Stimulated activated CD8-positive, alpha-beta memory T cell treated with anti-CD3 and anti-CD28 coated beads, Interleukin-15, amount 100 ng/mL, for 4 hours (primary cell): ENCODE measurements around the gene PYCR2.

ENCODE experiments used
- DNase-seq, 2 donors: peaks; one replicate each; pipeline ENCODE4 v3.0.0-alpha.2; 2020; ENCODE audit warnings: low read depth in 2 of 2

The PYCR2 gene

DNA sequence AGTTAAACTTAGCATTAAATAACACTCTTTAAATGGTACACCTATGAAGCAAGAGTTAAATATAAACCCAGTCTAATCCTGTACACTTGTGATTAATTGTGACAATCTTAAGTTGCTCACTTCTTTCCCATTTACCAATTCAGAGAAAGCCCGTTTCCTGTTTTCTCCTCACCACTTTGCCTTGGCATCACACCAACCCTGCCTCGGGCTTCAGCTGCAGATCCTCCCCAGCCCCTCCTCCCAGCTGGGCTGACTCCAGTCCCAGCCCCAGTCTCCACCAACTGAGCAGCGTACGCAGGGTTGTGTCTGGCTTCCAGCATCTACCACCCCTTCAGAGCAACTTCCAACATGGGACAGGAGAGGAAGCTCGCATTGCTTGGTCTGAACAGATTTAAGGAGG, 4.1 kb downstream of the PYCR2 start:
- DNase-seq, result no peak

DNA sequence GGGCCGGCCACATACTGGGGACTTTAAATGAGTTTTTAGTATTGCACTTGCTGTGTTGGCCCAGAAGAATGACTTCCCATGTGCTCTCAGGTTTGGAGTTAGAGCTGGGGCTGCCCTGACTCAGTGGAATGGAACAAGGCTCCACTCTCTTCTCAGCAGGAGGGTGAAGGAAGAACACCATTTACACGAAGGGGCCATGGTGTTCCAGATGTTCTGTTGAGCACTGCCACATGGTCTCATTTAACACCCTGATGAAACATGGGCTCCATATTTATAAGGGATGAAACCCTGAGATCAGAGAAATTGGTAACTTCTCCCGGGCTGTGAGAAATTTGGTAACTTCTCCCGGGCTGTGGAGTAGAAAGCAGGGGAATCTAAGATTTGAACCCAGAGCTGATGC, 5.8 kb downstream of the PYCR2 start:
- DNase-seq, result no peak

- no peak for DNase-seq
Observed at GRCh38 chr1:225917536-225917935, 6.5 kb downstream of the PYCR2 start.

DNA sequence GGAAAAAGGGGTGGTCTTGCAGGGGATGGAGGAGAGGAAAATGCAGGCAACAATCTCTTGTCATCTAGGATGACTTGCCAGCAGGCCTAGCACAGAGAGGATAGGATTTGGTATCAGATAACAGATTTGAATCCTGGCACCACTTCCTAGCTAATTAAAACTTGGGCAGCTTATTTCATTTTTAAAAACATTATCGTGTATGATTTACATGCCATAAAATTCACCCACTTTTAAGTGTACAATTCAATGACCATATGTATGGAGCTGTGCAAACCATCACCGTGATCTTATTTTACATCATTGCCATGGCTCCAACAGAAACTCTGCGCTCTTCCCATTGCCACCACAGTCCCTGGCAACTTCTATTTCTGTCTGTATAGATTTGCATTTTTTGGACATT, 6.9 kb downstream of the PYCR2 start:
- DNase-seq, result no peak

- DNase-seq, result no peak
Observed at GRCh38 chr1:225915538-225915991, 8.5 kb downstream of the PYCR2 start.

DNA sequence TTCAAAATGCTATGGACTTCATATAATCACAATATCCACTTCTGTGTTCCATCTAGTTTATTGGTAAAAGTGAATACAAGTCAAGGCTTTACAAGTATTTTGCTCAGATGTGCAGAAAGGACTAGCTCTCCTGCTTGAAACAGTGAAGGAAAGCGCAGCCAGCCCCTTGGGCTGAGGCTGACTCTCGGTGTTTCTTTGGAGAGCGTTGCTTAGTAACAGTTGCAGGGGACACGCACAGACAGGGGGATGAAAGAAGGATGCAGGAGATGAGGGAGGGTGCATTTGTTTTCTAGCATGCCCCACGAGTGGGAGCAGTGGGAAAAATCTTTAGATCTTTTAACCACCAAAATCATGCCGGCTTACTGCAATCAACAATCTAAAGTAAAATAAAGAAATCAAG, 9.1 kb downstream of the PYCR2 start:
- no peak for DNase-seq

DNA sequence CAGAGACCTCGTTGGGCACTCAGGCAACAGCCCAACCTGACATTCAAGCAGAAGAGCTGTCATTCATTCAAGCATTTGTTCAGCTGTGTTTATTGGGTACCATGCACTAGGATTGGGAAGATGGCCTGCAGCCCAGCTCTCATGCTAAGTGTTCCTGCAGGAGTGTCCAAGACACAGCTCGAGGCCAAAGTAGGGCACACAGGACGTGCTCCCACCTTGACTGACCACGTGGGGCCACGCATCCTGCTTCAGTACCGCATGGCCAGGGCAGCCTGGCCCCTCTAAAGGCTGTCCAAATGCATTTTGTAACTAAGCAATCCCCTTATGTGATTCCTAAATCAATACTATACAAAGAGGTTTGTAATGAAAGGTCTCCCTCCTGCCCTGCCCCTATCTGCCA, 9.7 kb downstream of the PYCR2 start:
- DNase-seq, result no peak

GRCh38 chr1:225911191-225912130, 12.6 kb downstream of the PYCR2 start:
- DNase-seq, result peak in 1 of 2 donors; percentile 40

DNA sequence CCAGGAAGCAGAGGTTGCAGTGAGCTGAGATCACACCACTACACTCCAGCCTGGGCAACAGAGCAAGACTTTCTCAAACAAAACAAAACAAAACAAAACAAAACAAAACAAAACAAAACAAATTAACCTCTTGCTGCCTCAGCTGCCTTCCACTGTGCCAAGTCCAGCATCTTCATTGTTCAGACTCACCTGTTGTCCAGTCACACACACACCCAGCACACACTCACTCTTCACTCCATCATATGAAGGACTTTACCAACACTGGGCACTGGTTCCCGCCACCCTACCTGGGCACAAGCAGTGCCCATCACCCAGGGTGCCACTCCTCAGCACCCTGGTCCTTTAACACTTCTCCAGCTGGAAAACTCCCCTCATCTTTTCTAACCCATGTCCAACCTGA, 14.6 kb downstream of the PYCR2 start:
- DNase-seq, result no peak

GRCh38 chr1:225908773-225909172, 15.3 kb downstream of the PYCR2 start:
- no peak for DNase-seq

- DNase-seq, result no peak
Observed at GRCh38 chr1:225908013-225908640, 15.9 kb downstream of the PYCR2 start.

- no peak for DNase-seq
Observed at GRCh38 chr1:225907341-225907740, 16.7 kb downstream of the PYCR2 start.

DNA sequence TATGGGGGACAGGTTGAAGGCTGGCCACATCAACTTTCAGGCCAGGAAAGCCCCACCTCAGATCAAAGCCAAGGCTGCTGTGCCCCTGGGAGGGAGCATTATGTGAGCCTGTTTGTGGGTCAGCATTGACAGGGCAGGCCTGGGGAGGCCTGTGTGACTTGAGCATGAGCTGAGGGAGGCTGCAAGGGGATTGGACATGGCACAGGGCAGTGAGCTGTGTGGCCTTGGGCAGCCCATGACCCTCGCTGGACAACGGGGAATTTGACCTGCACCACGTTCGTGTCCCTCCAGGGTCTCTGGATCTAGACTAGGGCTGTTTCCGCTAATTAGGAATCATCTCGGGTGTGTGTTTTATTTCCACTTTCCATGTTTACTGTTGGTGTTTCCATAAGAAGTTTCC, 17.6 kb downstream of the PYCR2 start:
- no peak for DNase-seq

DNA sequence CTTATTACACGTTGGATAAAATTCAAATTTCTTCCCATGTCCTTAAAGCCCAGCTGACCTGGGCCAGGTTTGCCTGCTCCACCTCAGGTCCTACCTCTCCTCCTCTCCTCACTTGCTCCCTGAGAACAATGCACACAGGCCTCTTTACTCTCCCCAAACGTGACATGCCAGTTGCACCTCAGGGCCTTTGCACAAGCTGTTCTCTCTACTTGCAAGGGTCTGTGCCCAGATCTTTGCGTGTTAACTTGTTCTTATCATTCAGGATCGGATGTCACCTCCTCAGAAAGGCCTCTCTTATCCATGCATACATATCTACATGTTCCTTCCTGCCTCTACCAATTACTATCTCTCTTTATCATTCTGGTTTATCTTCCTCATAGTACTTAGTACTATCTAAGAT, 20.4 kb downstream of the PYCR2 start:
- DNase-seq, result no peak

DNA sequence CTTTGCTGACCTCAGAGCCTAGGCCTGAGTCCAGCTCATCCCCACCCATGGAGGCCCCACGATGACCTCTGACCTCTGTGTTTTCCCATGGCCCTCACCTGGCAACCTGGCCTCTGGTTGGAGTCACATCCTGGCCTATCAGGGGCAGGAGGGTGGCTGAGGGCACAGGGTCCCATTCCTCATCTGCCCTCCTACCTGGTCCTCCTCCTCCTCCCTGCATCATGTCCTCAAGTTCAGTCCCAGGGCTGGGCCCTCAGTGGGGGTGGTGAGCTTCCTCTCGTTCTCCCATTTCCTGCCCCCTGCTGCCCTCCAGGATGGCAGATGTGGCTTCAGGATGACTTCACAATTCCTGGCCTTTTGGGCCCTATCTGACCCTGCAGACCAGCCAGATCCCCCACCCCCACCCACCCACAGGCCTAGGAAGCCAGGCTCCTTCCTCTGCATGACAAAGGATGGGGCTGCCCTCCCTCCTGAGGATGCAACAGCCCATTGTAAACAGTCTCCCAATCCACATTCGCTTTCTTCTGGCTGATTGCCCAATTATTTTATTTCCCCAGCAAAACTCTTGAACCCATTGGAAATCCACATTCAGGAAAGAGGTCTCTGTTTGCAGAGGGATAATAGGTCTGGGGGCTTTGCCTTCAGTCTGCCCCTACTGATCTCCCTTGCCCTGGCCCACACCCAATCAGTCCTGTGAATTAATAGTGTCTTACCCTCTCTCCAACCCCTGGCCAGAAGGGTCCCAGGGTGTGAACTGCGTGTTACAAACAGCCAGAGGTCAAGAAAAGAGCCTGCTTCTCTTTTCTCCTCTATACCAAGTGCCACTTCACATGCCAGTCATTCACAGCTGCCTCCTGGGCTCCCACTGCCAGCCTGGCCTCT, 24.8 kb downstream of the PYCR2 start:
- no peak for DNase-seq

DNA sequence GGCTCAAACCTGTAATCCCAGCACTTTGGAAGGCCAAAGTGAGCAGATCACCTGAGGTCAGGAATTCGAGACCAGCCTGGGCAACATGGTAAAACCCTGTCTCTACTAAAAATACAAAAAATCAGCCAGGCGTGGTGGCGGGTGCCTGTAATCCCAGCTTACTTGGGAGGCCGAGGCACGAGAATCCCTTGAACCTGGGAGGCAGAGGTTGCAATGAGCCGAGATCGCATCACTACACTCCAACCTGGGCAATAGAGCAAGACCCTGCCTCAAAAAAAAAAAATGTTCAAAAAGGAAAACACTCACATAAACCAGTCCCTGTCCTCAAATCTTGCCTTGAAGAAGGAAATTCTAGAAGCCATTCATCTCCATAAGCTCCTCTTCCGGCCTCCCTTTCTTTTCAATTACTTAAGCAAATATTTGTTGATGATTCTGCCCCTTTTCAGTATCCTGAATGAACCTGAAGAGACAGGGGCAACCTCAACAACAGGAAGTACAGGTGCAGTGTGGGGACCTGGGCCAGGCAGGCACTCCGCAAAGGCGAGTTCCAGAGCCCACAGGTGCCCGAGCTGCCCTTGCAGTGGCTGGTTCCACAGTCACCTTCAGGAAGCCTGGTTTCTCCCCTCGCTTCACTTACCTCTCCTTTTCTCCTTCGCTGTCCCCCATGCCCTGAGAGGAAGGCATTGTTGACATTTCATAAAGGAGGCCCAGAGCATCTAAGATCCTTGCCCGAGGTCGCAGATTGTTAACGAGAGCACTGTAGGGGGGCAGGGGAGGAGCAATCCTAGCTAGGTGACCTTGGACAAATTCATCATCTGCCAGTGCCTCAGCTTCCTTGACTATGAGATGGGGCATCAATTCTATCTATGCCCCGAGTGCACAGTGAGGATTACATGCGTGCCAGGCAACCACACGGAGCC, 26.2 kb downstream of the PYCR2 start:
- no peak for DNase-seq

DNA sequence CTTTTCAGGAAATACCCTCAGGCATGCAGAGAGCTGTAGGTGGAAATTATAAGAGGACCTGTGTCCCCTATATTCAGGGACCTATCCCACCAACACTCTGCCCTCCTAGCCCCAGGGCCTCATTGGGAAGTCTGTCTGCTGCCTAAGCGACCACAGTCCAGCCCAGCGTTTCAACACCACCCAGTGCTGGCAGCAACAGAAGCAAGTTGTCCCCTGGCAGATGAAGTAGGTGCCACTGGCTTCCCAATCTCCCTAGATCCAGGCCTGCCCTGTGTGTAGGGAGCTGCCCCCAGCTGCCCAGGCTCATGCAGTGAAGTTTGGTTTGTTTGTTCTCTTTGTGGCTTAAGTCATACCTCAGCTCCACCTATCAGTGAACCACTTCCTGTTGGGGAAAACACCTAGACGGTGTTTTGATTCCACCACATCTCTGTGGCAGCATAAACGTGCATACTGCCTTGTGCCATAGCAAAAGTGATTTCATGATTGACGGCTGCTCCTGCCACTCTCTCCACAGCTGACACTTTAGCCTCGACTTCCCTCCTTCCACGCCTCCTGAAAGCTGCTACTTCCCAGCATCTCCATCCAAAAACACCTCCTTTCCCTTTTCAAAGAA, 27.0 kb downstream of the PYCR2 start:
- DNase-seq, result peak; percentile 27 to 58

DNA sequence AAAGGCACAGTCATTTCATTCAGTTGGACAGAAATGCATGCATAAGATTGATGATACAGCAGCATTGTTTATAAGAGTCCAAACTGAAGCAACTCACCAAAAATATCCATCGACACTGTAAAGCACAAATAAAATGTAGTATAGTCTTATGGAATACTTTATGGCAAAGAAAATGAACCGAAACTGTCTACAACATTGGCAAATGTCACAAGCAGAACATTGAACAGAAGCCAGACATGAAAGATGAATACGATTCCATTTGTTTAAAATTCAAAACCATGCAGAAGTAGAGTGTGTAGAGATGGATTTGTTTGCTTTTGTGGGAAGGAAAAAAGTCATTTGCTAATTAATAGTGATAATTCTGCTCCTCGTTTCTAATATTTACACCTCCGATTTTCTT, 27.6 kb downstream of the PYCR2 start:
- DNase-seq, result no peak

DNA sequence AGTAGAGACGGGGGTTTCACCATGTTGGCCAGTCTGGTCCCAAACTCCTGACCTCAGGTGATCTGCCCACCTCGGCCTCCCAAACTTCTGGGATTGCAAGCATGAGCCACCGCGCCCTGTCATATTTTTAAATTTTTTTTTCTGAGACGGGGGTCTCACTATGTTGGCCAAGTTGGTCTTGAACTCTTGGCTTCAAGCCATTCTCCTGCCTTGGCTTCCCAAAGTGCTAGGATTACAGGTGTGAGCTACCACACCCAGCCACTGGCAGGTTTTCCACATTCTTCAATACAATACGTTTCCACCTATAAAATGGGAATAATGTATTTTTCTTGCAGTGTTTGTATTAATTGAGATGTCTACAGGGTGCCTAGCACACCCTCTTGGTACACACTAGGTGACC, 31.7 kb downstream of the PYCR2 start:
- no peak for DNase-seq

DNA sequence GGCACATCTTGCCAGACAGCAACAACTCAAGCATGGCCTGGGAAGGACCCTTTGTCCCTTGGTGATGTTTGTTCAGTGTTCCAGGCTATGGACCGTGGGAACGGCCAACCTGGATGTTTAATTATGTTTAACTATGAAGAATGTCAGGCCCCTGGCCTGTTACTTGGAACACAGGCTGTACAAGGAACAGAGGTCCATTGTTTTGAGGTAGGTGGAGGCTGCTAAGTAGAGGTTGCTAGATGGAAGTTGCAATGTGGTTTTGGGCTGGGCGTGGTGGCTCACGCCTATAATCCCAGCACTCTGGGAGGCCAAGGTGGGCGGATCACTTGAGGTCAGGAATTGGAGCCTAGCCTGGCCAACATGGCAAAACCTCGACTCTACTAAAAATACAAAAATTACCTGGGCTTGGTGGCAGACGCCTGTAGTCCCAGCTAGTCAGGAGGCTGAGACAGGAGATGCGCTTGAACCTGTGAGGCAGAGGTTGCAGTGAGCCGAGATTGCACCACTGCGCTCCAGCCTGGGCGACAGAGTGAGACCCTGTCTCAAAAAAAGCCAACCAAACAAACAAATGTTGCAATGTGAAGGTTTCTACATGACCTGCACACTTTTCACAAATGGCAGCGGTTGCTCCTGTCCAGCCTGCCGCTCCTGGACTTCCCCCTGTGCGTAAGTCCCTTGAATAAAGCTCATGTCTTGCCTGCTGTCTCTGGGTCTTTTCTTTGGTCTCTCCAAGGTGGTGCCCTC, 32.6 kb downstream of the PYCR2 start:
- DNase-seq, result no peak
